Muscle layer of duodenum (tissue), 2 donors: ENCODE data around the gene UGCG.

Experiments used
- H3K27ac ChIP-seq: one replicate; pipeline ENCODE4 v1.7.0; 2013; ENCODE audit warnings: mild to moderate bottlenecking, low read length
- H3K27me3 ChIP-seq: one replicate; pipeline ENCODE4 v1.7.0; 2013; ENCODE audit warnings: low read depth, mild to moderate bottlenecking, control low read depth, low read length
- H3K36me3 ChIP-seq, 2 donors: one replicate each; pipeline ENCODE4 v1.7.0; 2013; ENCODE audit warnings: low read length in 2 of 2, control low read depth in 1 of 2, mild to moderate bottlenecking in 1 of 2; ENCODE audit not compliant: insufficient read depth in 2 of 2, control insufficient read depth in 1 of 2
- H3K4me1 ChIP-seq, 2 donors: one replicate each; pipeline ENCODE4 v1.7.0; 2013; ENCODE audit warnings: low read length in 2 of 2, mild to moderate bottlenecking in 2 of 2, control low read depth in 1 of 2, moderate library complexity in 1 of 2; ENCODE audit not compliant: insufficient read depth in 2 of 2, control insufficient read depth in 1 of 2
- H3K4me3 ChIP-seq, 2 donors: one replicate each; pipeline ENCODE4 v1.7.0; 2013; ENCODE audit warnings: low read length in 2 of 2, low read depth in 1 of 2, mild to moderate bottlenecking in 1 of 2
- H3K9me3 ChIP-seq, 2 donors: one replicate each; pipeline ENCODE4 v1.7.0; 2013; ENCODE audit warnings: low read length in 2 of 2, control low read depth in 1 of 2, mild to moderate bottlenecking in 1 of 2; ENCODE audit not compliant: control insufficient read depth in 1 of 2
- donor health status: healthy.

Gene UGCG

DNA sequence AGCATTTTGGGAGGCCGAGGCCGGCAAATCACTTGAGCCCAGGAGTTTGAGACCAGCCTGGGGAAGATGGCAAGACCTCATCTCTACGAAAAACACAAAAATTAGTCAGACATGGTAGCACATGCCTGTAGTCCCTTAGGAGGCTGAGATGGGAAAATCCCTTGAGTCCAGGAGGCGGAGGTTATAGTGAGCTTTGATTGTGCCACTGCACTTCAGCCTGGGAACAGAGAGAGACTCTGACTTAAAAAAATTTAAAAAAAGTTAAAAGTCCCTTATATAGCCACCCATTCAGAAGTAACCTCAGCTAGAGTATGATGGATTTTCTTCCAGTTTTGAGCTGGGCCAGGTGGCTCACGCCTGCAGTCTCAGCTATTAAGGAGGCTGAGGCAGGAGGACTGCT, 72.4 kb downstream of the UGCG start:
- Histone ChIP-seq H3K27ac (no peak overlapping the region), H3K36me3 (no peaks in the 10 kb centered on the region), H3K9me3 (no peaks in the 10 kb centered on the region), H3K4me3 (no peak overlapping the region), H3K27me3 (no peaks in the 10 kb centered on the region), H3K4me1 (peaks cover 0 to 3% of the 10 kb centered on the region in 2 donors)

DNA sequence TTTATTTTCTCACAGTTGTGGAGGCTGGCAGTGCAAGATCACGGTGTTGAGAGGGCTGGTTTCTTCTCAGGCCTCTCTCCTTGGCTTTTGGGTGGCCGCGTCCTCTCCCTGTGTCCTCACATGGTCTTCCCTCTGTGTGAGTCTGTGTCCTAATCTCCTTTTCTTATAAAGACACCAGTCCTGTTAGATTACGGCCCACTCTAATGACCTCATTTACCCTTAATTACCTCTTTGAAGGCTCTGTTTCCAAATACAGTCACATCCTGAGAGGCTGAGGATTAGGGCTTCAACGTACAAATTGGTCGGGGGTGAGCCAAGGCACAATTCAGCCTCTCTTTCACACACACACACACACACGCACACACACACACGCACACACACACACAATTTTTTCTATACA, 73.0 kb downstream of the UGCG start:
- Histone ChIP-seq H3K9me3 (no peaks in the 10 kb centered on the region), H3K4me1 (peaks cover 0 to 3% of the 10 kb centered on the region in 2 donors), H3K27ac (no peak overlapping the region), H3K36me3 (no peaks in the 10 kb centered on the region), H3K4me3 (no peak overlapping the region), H3K27me3 (no peaks in the 10 kb centered on the region)

DNA sequence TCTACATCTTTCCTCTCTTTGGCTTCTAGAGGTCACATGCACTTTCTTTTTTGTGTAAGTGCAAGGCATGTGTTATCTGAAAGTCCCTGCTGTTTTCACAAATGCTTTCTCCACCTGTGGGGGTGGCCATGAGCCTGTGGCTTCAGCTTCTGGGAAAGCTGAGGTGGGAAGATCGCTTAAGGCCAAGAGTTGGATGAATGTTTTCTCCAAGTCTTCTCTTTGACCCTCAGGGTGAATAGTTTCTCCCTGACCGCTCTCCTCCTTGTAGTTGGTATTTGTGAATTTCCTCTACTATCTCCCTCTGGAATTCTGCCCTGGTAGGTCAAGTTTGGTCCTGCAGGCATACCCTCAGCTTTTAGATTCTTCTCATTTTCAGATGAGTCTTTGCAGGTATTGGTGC, 74.2 kb downstream of the UGCG start:
- Histone ChIP-seq H3K4me3 (no peak overlapping the region), H3K27ac (no peak overlapping the region), H3K9me3 (no peaks in the 10 kb centered on the region), H3K36me3 (no peaks in the 10 kb centered on the region), H3K27me3 (no peaks in the 10 kb centered on the region), H3K4me1 (no peaks in the 10 kb centered on the region)

DNA sequence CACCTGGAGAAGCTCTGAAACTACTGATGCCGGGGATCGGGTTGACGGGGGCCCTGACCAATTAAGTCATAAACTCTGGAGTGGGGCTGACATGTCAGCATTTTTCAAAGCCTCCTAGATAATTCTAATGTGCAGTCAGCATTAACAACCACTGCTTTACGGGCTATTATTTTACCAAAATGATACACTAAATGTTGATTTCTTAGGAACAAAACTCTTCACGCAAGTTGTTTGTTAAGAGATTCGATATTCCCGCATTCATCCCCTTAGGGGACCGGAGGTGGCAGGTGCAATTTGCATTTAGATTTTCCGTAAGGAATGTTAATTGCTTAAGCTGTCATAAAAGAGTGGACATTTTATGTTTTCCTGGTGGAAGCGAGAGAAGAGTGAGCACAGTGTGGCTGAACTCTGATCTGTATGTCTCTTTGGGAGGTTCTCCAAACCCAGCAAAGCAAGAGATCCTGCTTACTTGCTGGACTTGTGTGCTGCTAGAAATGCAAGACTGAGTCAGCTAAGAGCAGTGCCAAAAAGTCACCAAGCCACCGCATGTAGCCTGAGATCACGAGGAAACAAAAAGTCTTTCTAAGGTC, 77.6 kb downstream of the UGCG start:
- Histone ChIP-seq H3K4me3 (no peak overlapping the region), H3K4me1 (no peaks in the 10 kb centered on the region), H3K27ac (no peak overlapping the region), H3K9me3 (no peaks in the 10 kb centered on the region), H3K36me3 (no peaks in the 10 kb centered on the region), H3K27me3 (no peaks in the 10 kb centered on the region)

DNA sequence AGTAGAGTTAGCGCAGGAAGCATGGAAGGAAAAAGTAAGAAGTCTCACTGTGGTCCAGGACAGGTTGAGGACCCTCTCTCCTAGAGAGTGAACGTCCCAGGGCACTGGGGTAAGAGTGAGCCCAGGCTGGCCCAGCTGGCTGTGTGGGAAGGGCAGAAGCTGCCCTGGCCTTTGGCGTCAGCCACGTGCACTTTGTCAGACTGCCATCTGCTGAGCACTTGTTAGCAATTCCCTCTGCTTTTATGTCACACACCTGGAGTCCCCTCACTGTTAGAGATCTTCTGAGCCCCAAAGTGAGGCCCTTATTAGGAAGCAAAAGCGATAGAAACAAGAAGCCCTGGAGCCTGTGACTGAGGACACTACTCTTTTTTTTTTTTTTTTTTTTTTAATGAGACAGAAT, 79.1 kb downstream of the UGCG start:
- H3K4me3 ChIP-seq: no peak overlapping the region
- no peaks in the 10 kb centered on the region for H3K9me3 ChIP-seq
- H3K27me3 ChIP-seq: no peaks in the 10 kb centered on the region
- no peaks in the 10 kb centered on the region for H3K36me3 ChIP-seq
- H3K4me1 ChIP-seq: no peaks in the 10 kb centered on the region
- no peak overlapping the region for H3K27ac ChIP-seq

DNA sequence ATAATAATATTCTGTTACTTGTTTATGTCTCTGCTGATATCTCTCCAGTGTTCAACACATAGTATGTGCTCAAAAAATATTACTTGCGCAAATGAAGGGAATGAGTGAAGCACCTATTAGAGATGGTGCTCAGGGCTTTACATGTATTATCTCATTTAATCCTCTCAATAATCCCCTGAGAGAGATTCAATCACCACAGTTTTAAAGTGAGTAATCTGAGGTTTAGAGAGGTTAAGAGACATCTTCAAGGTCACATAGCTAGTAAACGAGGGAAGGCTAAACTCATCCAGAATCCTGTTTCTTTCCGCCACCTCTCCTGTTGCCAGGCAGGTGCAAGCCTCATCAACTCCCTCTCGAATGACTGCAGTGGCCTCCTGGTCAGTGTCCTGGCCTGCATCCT, 82.0 kb downstream of the UGCG start:
- no peaks in the 10 kb centered on the region for H3K36me3 ChIP-seq
- no peaks in the 10 kb centered on the region for H3K9me3 ChIP-seq
- no peaks in the 10 kb centered on the region for H3K4me1 ChIP-seq
- H3K4me3 ChIP-seq: no peak overlapping the region
- no peak overlapping the region for H3K27ac ChIP-seq
- no peaks in the 10 kb centered on the region for H3K27me3 ChIP-seq

DNA sequence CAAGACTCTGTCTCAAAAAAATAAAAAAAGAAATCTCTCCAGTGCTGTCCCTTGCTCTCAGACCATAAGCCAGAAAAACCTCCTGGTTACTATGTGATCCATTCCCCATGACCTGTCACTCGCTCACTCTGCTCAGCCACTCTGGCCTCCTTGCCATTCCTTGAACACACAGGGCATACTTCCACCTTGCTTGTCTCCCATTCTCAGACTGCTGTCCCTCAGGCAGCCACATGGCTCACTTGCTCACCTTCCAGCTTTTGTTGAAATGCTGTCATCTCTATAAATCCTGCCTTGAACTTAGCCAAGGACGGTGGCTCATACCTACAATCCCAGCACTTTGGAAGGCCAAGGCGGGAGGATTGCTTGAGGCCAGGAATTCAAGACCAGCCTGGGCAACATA, 82.9 kb downstream of the UGCG start:
- Histone ChIP-seq H3K27me3 (no peaks in the 10 kb centered on the region), H3K9me3 (no peaks in the 10 kb centered on the region), H3K4me3 (no peak overlapping the region)

DNA sequence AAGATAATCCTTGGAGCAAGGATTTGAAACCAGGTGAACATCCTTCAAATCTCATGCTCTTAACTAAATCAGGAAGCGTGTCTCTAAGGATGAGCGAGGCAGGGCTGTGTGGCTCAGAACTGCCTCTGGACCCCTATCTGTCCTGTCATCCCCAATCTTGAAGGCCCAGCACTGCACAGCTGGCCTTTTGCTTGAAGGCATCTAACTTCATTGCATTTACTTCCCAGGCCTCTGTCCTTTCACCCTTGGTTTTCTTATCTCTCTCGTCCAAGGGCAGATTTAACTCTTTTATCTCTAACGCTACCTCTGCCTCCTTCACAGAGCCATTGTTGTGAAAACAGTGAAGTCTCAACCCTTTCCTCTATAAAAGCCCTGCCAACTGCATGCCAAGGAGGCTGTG, 83.8 kb downstream of the UGCG start:
- H3K4me1 ChIP-seq: no peaks in the 10 kb centered on the region
- no peak overlapping the region for H3K27ac ChIP-seq
- no peaks in the 10 kb centered on the region for H3K36me3 ChIP-seq

More for the DNA sequence above, 82.9 kb downstream of the UGCG start:
- no peaks in the 10 kb centered on the region for H3K36me3 ChIP-seq
- no peaks in the 10 kb centered on the region for H3K4me1 ChIP-seq
- no peak overlapping the region for H3K27ac ChIP-seq

DNA sequence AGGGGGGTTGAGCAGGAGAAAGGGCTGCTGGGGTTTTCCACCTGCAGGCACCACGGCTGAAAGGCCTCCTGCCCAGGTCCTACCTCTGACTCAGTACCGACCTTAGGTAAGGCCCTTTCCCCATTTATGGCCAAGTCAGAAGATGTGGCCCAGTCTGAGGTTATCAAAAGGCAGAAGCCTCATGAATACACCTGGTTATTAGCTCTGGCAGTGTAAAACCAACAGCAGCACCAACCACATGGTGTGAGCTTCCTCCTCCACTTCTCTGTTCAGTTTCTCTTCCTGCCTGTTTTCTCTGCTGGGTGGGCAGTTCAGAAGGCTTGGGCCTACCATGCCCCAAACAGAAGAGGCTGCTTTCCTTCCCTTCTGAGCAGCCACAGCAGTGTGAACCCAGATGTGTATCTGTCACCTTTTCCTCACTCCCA, 86.9 kb downstream of the UGCG start:
- H3K4me3 ChIP-seq: no peak overlapping the region

More for the DNA sequence above, 83.8 kb downstream of the UGCG start:
- H3K4me3 ChIP-seq: no peak overlapping the region
- H3K9me3 ChIP-seq: no peaks in the 10 kb centered on the region
- H3K27me3 ChIP-seq: no peaks in the 10 kb centered on the region

DNA sequence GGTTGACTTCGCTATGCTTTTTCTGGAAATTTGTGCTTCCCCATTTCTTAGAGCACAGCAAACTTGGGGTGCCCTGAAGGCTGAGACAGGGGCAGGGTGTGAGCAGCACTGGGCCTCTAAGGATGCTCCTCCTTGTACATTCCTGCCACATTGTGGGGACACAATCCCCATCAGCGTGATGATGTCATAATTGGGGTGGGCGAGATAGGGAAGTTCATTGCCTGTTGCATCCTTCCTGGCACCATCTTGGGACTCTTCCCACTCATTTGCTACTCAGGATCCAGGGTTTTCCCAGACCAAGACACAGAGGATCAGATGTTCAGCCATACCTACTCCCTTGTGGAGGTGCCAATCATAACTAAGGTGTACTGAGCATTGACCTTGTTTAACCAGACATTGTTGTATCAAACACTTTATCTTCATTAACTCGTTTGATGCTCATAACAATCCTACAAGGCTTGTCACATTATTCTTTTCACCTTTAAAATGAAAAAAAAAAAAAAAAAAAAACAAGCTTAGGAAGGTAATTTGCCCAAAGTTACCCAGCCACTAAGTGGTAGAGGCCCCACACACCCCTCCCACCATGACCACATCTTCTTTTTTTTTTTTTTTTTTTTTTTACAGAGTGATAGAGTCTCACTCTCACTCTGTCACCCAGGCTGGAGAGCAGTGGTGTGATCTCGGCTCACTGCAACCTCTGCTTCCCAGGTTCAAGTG, 87.6 kb downstream of the UGCG start:
- Histone ChIP-seq H3K36me3 (no peaks in the 10 kb centered on the region), H3K9me3 (no peaks in the 10 kb centered on the region)

More for the DNA sequence above, 86.9 kb downstream of the UGCG start:
- Histone ChIP-seq H3K27me3 (no peaks in the 10 kb centered on the region), H3K27ac (no peak overlapping the region), H3K9me3 (no peaks in the 10 kb centered on the region), H3K36me3 (no peaks in the 10 kb centered on the region), H3K4me1 (no peaks in the 10 kb centered on the region)

More for the DNA sequence above, 87.6 kb downstream of the UGCG start:
- Histone ChIP-seq H3K4me3 (no peak overlapping the region), H3K4me1 (no peaks in the 10 kb centered on the region), H3K27ac (no peak overlapping the region), H3K27me3 (no peaks in the 10 kb centered on the region)
